Glutamatergic neuron (in vitro differentiated cells): ENCODE results near the gene IFIT3. TPM values are rescaled to one million over a fixed set of nuclear protein-coding genes. Genes with fewer than 3 reads are reported as not detected.

Experiments
- DNase-seq: peaks from one replicate; pipeline ENCODE4 v3.0.0; 2022
- H3K27ac Mint-ChIP-seq: one replicate; pipeline ENCODE4 v1.8.0; 2020; ENCODE audit warnings: mild to moderate bottlenecking, mixed read lengths, inconsistent platforms; ENCODE audit not compliant: unreplicated experiment
- H3K27me3 Mint-ChIP-seq: one replicate; pipeline ENCODE4 v1.8.0; 2020; ENCODE audit warnings: mild to moderate bottlenecking, moderate library complexity, mixed read lengths, inconsistent platforms; ENCODE audit not compliant: unreplicated experiment
- H3K36me3 Mint-ChIP-seq: one replicate; pipeline ENCODE4 v1.8.0; 2020; ENCODE audit warnings: mild to moderate bottlenecking, mixed read lengths, inconsistent platforms; ENCODE audit not compliant: unreplicated experiment
- H3K4me1 Mint-ChIP-seq: one replicate; pipeline ENCODE4 v1.8.0; 2020; ENCODE audit warnings: mild to moderate bottlenecking, low read depth, mixed read lengths, inconsistent platforms; ENCODE audit not compliant: unreplicated experiment
- H3K4me3 Mint-ChIP-seq: one replicate; pipeline ENCODE4 v1.8.0; 2020; ENCODE audit warnings: mild to moderate bottlenecking, mixed read lengths, inconsistent platforms; ENCODE audit not compliant: unreplicated experiment
- H3K9me3 Mint-ChIP-seq: one replicate; pipeline ENCODE4 v1.8.0; 2020; ENCODE audit warnings: mild to moderate bottlenecking, moderate library complexity, mixed read lengths, inconsistent platforms; ENCODE audit not compliant: unreplicated experiment
- CTCF ChIP-seq: fragments of 200-600 bp; sonication (generic); IDR thresholded peaks from one replicate; pipeline ENCODE4 v1.5.0; 2021; ENCODE audit not compliant: partially characterized antibody, unreplicated experiment
- total RNA-seq: library from RNA; stranded (reverse); fragmentation: NEBNext Ultra II Directional; extraction: Animal tissue kit (Norgen Biotek cat#: 25700); gene quantifications from one replicate; pipeline ENCODE4 v1.2.1, GENCODE V29; 2021; ENCODE audit not compliant: unreplicated experiment

IFIT3 gene
- total RNA-seq, 1 donor from 2014 or later = not detected

- H3K36me3 Mint-ChIP-seq = no peaks in the 10 kb centered on the region
- H3K4me3 Mint-ChIP-seq = no peak overlapping the region
- peaks cover under 1% of the 10 kb centered on the region for H3K4me1 Mint-ChIP-seq
- no peak for TF ChIP-seq CTCF
- DNase-seq = no peak
- H3K27me3 Mint-ChIP-seq = peaks cover under 1% of the 10 kb centered on the region
- no peak overlapping the region for H3K27ac Mint-ChIP-seq
- no peaks in the 10 kb centered on the region for H3K9me3 Mint-ChIP-seq
Measured at GRCh38 chr10:89357096-89357495, 29.3 kb downstream of the IFIT3 start.

GRCh38 chr10:89357975-89358374 lies 30.2 kb downstream of the IFIT3 start:
- H3K9me3 Mint-ChIP-seq = no peaks in the 10 kb centered on the region
- H3K27ac Mint-ChIP-seq = no peak overlapping the region
- H3K36me3 Mint-ChIP-seq = no peaks in the 10 kb centered on the region
- H3K4me3 Mint-ChIP-seq = no peak overlapping the region
- DNase-seq = no peak
- no peaks in the 10 kb centered on the region for H3K27me3 Mint-ChIP-seq
- H3K4me1 Mint-ChIP-seq = no peaks in the 10 kb centered on the region
- no peak for TF ChIP-seq CTCF

- no peak for TF ChIP-seq CTCF
- Mint-ChIP-seq H3K9me3 (no peaks in the 10 kb centered on the region), H3K4me3 (no peak overlapping the region), H3K4me1 (no peaks in the 10 kb centered on the region), H3K36me3 (no peaks in the 10 kb centered on the region), H3K27ac (no peak overlapping the region), H3K27me3 (no peaks in the 10 kb centered on the region)
- no peak for DNase-seq
Measured at GRCh38 chr10:89360157-89360556, 32.4 kb downstream of the IFIT3 start.

GRCh38 chr10:89362929-89363328 lies 35.1 kb downstream of the IFIT3 start:
- Mint-ChIP-seq H3K4me3 (no peak overlapping the region), H3K36me3 (no peaks in the 10 kb centered on the region), H3K27ac (no peak overlapping the region), H3K4me1 (no peaks in the 10 kb centered on the region), H3K27me3 (no peaks in the 10 kb centered on the region), H3K9me3 (peaks cover 2% of the 10 kb centered on the region)
- no peak for TF ChIP-seq CTCF
- DNase-seq = no peak

GRCh38 chr10:89363729-89364442 lies 36.1 kb downstream of the IFIT3 start:
- no peaks in the 10 kb centered on the region for H3K36me3 Mint-ChIP-seq
- no peaks in the 10 kb centered on the region for H3K4me1 Mint-ChIP-seq

More at GRCh38 chr10:89363729-89364442, 36.1 kb downstream of the IFIT3 start:
- H3K27ac Mint-ChIP-seq = no peak overlapping the region
- H3K27me3 Mint-ChIP-seq = no peaks in the 10 kb centered on the region
- no peak for TF ChIP-seq CTCF
- no peak overlapping the region for H3K4me3 Mint-ChIP-seq
- peaks cover 2% of the 10 kb centered on the region for H3K9me3 Mint-ChIP-seq
- DNase-seq = no peak
